OCI-LY3 (cell line): Measurements from ENCODE around the gene DNAH14.

Source experiments
- EZH2phosphoT487 ChIP-seq: fragments of 200-600 bp; shearing (Covaris generic); IDR thresholded peaks from 2 replicates; pipeline ENCODE4 v1.6.1; 2018; ENCODE audit warnings: antibody characterized with exemption, mixed run types, low read depth
- TF ChIP-seq, protein P1 (sequence below): fragments of 200-600, 300-600 bp; sonication (generic); IDR thresholded peaks from 2 replicates; pipeline ENCODE4 v1.5.1; 2014; ENCODE audit warnings: antibody characterized with exemption, low read length, low read depth

DNA sequence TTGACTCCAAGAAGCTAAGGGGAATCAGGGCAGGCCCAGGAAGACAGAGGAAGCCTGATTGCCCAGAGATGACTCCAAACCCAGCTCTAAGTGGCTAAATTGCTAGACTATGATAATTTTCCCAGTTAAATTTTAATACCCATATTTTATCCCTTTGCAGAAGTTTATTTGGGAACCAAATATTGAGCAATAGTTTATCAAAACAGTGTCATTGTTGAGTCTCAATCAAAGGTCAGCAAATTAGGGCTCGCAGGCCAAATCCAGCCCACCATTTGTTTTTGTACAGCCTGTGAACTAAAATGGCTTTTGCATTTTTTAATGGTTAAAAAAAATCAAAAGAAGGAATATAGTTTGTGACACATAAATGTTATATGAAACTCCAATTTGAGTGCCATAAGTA is 451.2 kb downstream of the DNAH14 start:
- TF ChIP-seq, protein P1, sequence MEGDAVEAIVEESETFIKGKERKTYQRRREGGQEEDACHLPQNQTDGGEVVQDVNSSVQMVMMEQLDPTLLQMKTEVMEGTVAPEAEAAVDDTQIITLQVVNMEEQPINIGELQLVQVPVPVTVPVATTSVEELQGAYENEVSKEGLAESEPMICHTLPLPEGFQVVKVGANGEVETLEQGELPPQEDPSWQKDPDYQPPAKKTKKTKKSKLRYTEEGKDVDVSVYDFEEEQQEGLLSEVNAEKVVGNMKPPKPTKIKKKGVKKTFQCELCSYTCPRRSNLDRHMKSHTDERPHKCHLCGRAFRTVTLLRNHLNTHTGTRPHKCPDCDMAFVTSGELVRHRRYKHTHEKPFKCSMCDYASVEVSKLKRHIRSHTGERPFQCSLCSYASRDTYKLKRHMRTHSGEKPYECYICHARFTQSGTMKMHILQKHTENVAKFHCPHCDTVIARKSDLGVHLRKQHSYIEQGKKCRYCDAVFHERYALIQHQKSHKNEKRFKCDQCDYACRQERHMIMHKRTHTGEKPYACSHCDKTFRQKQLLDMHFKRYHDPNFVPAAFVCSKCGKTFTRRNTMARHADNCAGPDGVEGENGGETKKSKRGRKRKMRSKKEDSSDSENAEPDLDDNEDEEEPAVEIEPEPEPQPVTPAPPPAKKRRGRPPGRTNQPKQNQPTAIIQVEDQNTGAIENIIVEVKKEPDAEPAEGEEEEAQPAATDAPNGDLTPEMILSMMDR = no peak
- no peak for TF ChIP-seq EZH2phosphoT487
